AG09309 (cell line): ENCODE results near the gene STK32C.

Experiments used
- DNase-seq: peaks from one replicate; pipeline ENCODE4 v3.0.0-alpha.2; 2010; ENCODE audit warnings: low read depth
- H3K4me3 ChIP-seq: 2 replicates; pipeline ENCODE4 v1.5.1; 2011; ENCODE audit warnings: mild to moderate bottlenecking, low read depth, low read length, moderate library complexity; ENCODE audit not compliant: control insufficient read depth
- TF ChIP-seq, protein P1 (sequence below): IDR thresholded peaks from 2 replicates; pipeline ENCODE4 v1.5.1; 2011; ENCODE audit warnings: mild to moderate bottlenecking, low read depth, low read length, inconsistent platforms; ENCODE audit not compliant: insufficient read depth, control insufficient read depth; ENCODE audit errors: missing control alignments

STK32C gene

DNA sequence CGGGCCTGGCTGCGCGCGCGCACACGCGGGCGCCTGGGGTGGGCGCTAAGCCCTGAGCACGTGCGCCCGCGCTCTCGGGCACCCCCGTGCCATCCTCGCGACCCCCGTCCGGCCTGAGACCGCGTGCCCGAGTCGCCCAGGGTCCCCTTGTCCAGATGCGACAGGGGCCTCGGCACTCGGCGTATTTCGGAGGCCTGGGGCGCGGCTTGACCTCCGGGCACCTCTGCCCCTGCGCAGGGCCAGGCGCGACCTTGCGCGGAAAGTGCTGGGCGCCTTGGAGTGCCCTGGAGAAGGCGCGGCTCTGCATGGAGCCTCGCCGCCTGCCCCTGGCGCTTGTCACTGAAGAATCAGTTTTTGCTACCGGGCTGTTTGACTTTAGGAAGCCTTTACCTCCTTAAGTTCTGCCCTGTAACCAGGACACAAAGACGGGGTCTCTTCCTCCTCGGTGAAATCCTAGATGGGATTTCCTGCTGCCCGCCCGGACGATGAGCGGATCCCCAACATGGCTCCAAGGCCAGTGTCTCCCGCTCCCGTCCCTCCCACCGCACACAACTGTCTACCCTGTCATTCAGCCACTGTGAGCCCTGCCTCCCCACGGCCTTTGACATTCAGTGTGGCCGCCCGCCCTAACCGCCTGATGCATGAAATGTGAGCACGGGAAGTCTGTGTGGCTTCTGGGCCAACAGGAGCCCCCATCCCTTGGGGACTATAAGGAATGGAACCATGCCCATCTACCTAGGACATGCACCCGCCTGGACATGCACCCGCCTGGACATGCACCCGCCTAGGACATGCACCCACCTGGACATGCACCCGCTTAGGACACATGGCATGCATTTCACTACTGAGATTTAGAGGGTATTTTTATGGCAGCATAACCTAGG, 1.1 kb upstream of the STK32C start:
- peak overlapping the region; percentile 85 for H3K4me3 ChIP-seq
- DNase-seq = no peak
- TF ChIP-seq, protein P1, sequence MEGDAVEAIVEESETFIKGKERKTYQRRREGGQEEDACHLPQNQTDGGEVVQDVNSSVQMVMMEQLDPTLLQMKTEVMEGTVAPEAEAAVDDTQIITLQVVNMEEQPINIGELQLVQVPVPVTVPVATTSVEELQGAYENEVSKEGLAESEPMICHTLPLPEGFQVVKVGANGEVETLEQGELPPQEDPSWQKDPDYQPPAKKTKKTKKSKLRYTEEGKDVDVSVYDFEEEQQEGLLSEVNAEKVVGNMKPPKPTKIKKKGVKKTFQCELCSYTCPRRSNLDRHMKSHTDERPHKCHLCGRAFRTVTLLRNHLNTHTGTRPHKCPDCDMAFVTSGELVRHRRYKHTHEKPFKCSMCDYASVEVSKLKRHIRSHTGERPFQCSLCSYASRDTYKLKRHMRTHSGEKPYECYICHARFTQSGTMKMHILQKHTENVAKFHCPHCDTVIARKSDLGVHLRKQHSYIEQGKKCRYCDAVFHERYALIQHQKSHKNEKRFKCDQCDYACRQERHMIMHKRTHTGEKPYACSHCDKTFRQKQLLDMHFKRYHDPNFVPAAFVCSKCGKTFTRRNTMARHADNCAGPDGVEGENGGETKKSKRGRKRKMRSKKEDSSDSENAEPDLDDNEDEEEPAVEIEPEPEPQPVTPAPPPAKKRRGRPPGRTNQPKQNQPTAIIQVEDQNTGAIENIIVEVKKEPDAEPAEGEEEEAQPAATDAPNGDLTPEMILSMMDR = no peak

DNA sequence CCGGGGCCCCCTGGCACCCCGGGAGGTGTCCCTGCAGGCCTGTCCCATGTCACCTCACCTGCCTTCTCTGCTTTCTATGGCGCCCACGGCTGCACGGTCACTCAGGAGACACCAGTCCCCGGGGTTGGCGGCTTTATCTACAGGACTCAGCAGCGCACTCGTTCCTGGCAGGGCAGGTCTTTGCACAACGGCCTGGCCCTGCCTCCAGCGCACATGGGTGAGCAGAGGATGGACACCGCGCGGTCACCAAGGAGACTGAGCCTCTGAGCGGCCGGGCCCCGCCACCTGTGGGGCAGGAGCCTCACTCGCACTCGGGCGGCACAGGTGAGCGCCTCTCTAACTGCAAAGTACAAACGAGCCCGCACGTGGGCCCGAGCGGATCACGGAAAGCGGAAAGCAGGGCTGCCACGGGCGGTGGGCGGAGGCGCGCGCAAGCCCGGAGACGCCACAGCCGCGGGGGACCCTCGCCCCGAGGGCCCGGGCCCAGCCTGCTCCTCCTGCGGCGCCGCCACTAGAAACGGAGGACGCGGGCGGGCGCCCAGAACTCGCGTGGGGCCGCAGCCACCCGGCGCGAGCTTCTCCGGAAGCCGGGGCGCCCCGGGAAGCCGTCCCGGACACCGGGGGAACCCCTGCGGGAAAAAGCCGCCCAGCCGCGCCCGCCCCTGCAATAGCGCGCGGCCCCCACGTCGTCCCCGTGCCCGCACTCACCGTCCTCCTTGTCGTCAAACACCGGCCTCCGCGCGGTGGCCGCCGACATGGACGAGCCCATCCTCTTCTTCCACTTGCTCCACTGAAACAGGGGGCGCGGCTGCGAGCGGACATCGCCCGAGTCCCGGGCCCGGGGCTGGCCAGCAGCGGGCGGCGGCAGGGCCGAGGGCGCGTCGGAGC, 642 bp downstream of the STK32C start:
- TF ChIP-seq, protein P1 = no peak
- H3K4me3 ChIP-seq = peak overlapping the region; percentile 59
- no peak for DNase-seq

- no peak for DNase-seq
- TF ChIP-seq, protein P1 = no peak
- no peak overlapping the region for H3K4me3 ChIP-seq
These were observed 1.4 kb downstream of the STK32C start for GRCh38 chr10:132306343-132306685.

GRCh38 chr10:132305654-132306342, 2.0 kb downstream of the STK32C start:
- H3K4me3 ChIP-seq = no peak overlapping the region
- DNase-seq = no peak
- TF ChIP-seq, protein P1 = no peak

- no peak for DNase-seq
- no peak overlapping the region for H3K4me3 ChIP-seq
- TF ChIP-seq, protein P1 = no peak
These were observed 2.8 kb downstream of the STK32C start for GRCh38 chr10:132304756-132305509.
